ENCODE data around the gene SYT12. TPM values are rescaled to one million over a fixed set of nuclear protein-coding genes. Genes with fewer than 3 reads are reported as not detected.
A peak's percentile ranks its signal among the peaks of the same experiment; 100 is the strongest.

SYT12 gene
- total RNA-seq, 2 donors from 2014 or later: 0.18 to 1.8 TPM

- DNase-seq (no peak), ATAC-seq (no peak)
- intact Hi-C loops (cut with DNase I): no loop called here
Observed at GRCh38 chr11:67076202-67076601, 53.3 kb downstream of the SYT12 start.

DNA sequence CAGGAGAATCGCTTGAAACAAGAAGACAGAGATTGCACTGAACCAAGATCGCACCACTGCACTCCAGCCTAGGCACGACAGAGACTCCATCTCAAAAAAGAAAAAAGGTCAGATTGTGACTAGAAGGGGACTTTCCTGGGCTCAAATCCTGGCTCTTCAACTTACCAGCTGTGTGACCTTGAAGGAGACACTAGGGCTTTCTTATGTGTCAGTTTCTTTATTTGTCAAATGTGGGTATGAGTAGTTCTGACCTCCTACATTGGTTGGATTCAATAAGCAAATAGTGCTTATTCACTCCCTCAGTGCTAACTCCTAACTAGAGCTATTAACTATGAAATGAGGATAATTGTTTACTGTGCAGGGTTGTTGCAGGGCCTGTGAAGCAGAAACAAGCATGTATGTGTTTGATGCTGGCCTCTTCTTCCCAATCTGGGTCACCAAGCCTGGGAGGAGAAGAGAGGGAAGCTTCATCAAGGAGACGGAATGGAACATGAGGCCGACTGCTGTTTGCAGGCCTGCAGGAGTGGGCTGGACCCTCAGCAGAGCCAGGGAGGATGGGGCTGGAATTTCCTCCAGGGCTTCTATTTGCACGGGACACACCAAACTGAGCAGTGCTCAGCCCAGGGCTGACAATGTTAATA is 56.3 kb downstream of the SYT12 start:
- intact Hi-C loops (cut with DNase I): no loop called here
- ATAC-seq (no peak), DNase-seq (no peak)

DNA sequence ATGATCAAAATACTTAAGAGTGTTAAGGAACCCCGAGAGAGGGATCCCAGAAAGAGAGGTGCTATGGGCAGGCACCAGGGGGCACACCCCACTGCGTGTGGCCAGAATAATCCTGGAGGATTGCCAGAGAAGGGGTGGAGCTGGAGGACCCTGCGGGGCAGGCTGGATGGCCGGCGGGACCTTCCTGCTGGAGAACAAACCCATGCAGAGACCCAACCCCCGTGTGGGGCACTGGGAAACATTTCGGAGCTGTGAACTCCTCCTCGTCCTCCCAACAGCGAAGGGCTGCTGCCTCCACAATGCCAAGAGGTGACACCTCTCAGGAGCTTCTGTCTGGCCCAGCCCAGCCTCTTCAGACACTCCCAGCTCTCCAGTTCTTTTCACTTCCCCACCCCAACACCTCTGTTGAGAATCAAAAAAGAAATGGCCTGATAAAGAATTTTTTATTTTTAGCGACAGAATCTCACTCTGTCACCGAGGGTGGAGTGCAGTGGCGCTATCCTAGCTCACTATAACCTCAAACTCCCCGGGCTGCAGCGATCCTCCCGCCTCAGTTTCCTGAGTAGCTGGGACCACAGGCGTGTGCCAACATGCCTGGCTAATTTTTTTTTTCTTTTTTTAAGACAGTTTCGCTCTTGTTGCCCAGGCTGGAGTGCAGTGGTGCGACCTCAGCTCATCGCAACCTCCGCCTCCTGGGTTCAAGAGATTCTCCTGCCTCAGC is 59.3 kb downstream of the SYT12 start:
- no peak for DNase-seq
- intact Hi-C loops (cut with DNase I): loop anchor here (5.0 kb wide), 3 partner anchors 85 to 235 kb away; no protein-coding TSS in a partner anchor
- peak; percentile 63 to 73 for ATAC-seq

DNA sequence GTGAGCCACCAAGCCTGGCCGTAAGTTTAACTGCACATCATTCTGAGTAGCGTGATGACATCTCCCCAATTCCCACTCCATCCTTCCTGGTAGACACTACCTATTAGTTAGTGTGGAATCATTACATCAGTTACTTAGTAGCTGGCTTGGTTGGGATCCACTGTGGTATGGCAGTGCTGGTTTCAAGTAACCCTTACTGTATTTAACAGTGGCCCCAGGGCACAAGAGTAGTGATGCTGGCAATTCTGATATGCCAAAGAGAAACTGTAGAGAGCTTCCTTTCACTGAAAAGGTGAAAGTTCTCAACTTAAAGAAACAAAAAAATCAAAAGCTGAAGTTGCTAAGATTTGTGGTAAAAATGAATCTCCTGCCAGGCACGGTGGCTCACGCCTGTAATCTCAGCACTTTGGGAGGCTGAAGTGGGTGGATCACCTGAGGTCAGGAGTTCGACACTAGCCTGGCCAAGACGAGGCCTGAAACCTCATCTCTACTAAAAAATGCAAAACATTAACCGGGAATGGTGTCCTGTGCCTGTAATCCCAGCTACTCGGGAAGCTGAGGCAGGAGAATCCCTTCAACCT is 60.9 kb downstream of the SYT12 start:
- intact Hi-C loops (cut with DNase I): loop anchor here (5.0 kb wide), 3 partner anchors 83 to 233 kb away; no protein-coding TSS in a partner anchor
- DNase-seq (no peak), ATAC-seq (no peak)

- intact Hi-C loops (cut with DNase I): no loop called here
- ATAC-seq (no peak), DNase-seq (no peak)
Observed at GRCh38 chr11:67085617-67086016, 62.7 kb downstream of the SYT12 start.

- ATAC-seq (no peak), DNase-seq (no peak)
- intact Hi-C loops (cut with DNase I): no loop called here
Observed at GRCh38 chr11:67090717-67091116, 67.8 kb downstream of the SYT12 start.

DNA sequence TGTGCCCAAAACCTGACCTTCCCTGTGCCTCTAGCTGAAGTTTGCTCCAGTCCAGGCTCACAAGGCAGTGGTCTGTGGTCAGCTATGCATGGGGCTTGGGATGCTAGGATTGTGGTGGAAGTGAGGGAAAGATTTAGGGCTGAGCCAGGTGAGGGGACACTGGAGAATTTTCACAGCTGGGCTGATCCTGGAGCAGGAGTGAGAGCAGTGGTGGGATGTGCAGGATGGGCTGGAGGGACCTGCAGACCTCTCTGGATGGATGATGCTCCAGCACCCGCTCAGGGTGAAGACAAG is 72.2 kb downstream of the SYT12 start:
- intact Hi-C loops (cut with DNase I): no loop called here
- ATAC-seq (no peak), DNase-seq (no peak)

- intact Hi-C loops (cut with DNase I): no loop called here
- ATAC-seq: peak; percentile 93 to 96
- peak; percentile 47 for DNase-seq
Observed at GRCh38 chr11:67098799-67099429, 76.0 kb downstream of the SYT12 start.

GRCh38 chr11:67099831-67100324 is 76.9 kb downstream of the SYT12 start:
- ATAC-seq: no peak
- DNase-seq: no peak
- intact Hi-C loops (cut with DNase I): no loop called here

Small RNAs within 50 kb of the gene (microRNA-seq; reads per million reads assigned to microRNA genes)
- gene MIR6860: 0 reads per million in 2 donors

Other genes starting within 250 kb of the SYT12 start
- 1 to 10 TPM; 7.7 to 8.9 TPM for gene RCE1, start 179.7 kb upstream of the SYT12 start, total RNA-seq
- gene LRFN4, start 166.1 kb upstream of the SYT12 start, total RNA-seq: 10 to 100 TPM; 14.3 to 15.5 TPM
- gene PC, start 64.8 kb upstream of the SYT12 start, total RNA-seq: 10 to 100 TPM; 21.2 to 39.1 TPM
- not detected for gene C11orf86, start 47.8 kb upstream of the SYT12 start, total RNA-seq
- gene RHOD, start 33.7 kb downstream of the SYT12 start, total RNA-seq: 10 to 100 TPM; 33.6 to 42.8 TPM
- 10 to 100 TPM; 38.2 to 46.7 TPM for gene KDM2A, start 96.1 kb downstream of the SYT12 start, total RNA-seq
- 10 to 100 TPM; 51.6 to 52.6 TPM for gene GRK2, start 243.3 kb downstream of the SYT12 start, total RNA-seq

Measured in left cardiac atrium (tissue), 4 donors.